GM18907 (cell line): Measurements from ENCODE around the gene SERBP1.
"Not testable (repeated sequence)": the region's sequence is repeated elsewhere in the genome, so short reads cannot be mapped to it uniquely, and the experiment has no call there.

ENCODE experiments used
- ATAC-seq: cut with Tn5 transposase; IDR thresholded peaks from one replicate; pipeline ENCODE4 v1.9.1; 2021; ENCODE audit warnings: mild to moderate bottlenecking, moderate library complexity; ENCODE audit not compliant: unreplicated experiment

Gene SERBP1

DNA sequence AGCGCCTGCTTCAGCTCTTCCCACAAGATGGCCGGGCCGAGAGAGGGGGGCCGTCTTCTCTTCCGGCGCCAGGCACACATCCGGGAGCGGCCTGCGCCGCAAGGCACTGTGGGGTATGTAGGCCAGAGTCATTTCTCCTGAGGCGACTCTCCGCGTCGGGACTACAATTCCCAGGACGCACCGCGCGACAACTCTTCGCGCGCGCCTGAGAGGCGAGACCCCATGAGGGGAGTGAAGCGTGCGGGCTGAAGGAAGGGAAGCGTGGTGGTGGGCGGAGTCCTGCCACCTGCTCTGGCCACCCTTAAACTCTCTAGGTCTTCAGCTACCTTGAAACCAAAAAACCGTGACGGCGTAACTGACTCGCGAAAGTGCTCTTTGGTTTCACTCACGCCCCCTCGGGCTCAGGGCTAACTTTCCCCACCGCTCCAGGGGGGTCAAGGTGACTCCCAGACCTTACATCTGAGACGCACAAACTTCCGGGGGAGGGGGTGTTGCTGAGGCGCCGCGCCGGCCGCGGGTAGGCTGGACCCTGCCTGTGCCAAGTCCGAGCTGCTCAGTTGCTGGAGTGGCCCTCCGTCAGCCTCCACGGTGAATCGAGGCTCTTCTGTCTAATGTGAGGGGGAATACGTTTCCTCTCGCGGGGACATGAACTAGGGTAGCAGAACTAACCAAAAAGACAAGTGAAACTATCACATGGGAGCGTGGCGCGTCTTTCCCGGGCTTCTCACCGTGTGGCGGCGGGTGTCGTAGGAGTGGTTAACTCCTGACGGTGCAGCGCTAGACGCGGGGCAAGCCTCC is at the start of gene SERBP1:
TSS of gene SERBP1 (minus strand) at position 45 of the 798 bp plus-strand sequence. CDS start 102 bp downstream, outside the sequence.
- peak; percentile 92 for ATAC-seq

- no peak for ATAC-seq
These were observed 49.1 kb upstream of the SERBP1 start for GRCh38 chr1:67479146-67479891.

DNA sequence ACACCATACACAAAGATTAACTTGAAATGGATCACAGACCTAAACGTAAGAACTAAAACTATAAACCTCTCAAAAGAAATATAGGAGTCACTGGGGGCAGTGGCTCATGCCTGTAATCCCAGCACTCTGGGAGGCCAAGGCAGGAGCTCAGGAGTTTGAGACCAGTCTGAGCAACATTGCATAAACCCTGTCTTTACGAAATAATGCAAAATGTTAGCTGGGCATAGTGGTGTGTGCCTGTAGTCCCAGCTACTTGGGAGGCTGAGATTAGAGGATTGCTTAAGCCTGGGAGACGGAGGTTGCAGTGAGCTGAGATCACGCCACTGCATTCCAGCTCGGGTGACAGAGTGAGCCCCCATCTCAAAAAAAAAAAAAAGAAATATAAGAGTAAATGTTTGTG is 46.7 kb upstream of the SERBP1 start:
- no peak for ATAC-seq

DNA sequence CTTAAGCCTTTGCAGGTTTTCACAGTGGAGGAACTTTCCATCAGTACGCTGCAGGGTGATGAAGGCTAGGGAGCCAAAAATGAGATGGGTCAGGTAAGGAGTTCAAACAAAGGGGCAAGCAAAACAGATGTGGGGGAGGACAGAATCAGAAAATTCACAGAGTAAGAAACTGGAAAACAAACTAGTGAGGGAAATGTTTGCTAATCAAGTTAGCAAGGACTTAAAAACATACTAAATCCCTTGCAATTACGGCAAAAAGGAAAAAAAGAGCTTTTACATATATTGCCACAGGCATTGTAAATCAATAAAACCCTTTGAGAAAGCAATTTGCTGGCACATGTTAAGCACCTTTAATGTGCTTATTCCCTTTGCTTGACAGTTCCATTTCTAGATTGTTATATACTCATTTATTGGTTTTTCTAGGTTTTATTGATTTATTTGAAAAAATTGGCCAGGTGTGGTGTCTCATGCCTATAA is 45.8 kb upstream of the SERBP1 start:
- ATAC-seq, result no peak

GRCh38 chr1:67472056-67472455 is 41.9 kb upstream of the SERBP1 start:
- no peak for ATAC-seq

GRCh38 chr1:67469431-67469830 is 39.2 kb upstream of the SERBP1 start:
- no peak for ATAC-seq

GRCh38 chr1:67468066-67468718 is 38.0 kb upstream of the SERBP1 start:
- ATAC-seq, result no peak

DNA sequence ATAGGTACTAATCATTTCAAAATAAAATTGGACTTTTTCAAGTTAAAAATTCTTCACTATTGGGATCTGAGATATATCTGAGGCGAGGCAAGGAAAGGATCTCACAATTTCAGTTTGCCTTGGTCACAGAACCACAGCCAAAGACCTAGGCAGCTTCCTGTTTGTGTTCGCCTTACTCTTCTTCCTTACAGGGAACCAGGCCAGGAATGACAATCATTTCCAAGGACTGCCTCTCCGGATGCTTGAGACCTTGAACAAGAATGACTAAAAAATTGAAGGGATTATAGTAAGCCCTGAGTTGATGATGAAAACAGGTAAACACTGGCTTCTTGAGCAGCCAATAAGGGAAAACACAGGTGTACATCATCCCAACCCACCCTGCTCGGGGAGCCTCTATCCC is 35.2 kb upstream of the SERBP1 start:
- ATAC-seq, result no peak

GRCh38 chr1:67464746-67465145 is 34.5 kb upstream of the SERBP1 start:
- no peak for ATAC-seq

- ATAC-seq, result no peak
These were observed 33.9 kb upstream of the SERBP1 start for GRCh38 chr1:67464058-67464457.

GRCh38 chr1:67463298-67463955 is 33.2 kb upstream of the SERBP1 start:
- no peak for ATAC-seq

DNA sequence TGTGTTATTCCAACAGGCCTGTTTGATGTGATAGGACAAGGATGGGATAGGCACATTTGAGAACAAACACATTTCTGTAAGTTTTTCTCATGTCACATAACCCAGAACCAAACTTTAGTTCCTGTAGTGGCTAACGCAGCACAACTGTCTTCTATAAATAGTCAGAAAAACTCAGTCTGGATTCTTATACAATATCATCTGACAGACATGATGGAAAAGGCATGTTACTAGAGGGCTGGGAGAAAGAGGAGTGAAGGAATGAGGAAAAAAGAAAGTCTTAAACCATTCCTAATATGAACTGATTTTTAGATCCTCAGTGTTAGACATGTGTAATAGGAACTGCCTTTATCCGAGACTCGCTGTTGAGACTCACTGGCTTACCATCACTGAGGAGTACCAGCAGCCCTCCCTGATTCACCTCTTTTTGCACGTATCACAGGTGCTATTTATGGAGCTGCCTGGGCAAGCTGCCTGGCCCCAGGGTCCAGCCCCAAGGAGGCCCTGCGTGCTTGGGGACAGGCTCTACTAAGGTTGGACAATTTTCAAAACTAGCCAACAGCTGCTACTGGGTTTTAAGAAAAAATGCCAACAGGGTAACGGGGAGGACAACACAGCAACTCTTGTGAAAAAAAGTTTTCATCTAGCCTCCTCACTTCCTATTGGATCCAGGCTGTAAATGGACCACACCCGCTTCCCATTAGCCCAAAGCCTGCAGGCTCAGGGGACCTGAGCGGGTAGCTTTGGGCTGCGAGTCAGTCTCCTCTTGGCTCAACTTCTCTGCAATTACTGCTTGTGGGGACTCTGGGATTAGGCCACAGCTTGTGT is 30.7 kb upstream of the SERBP1 start:
- ATAC-seq, result no peak

GRCh38 chr1:67459068-67459467 is 28.9 kb upstream of the SERBP1 start:
- no peak for ATAC-seq

DNA sequence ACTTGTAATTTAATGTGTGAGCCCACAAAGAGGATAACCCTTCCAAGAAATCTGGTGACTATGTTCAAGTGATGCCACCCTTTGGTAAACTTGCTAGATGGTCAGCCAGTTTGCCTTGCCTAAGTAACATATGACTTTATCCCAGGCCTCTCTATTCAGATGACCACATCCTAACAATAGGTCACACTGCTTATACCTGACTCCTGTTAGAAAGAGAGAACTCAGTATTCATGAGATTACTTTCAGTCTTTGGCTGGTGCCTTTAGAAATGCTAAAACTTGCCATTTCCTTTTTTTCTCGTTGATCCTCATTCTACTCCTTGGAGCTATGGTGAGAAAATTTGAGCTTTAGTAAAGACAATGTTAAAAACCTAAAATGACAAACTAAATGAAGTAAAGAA is 28.5 kb upstream of the SERBP1 start:
- ATAC-seq, result no peak

DNA sequence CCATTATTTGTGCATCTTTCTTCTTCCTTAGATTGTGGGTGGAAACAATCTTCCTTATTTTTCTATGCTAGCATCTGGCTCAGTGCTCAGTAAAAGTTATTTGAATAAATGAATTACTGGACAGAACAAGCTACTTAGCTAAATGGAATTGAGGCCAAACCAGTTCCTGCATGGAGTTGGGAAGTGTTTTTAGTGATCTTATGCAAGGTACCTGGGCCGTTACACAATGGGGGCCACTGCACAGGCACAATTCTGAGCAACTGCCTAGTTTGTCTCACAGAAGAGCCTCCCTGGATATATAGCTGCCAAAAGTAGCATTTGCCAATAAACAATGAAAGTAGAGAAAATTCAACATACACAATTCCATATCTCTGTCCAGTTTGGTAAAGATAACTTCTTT is 27.0 kb upstream of the SERBP1 start:
- ATAC-seq, result no peak

DNA sequence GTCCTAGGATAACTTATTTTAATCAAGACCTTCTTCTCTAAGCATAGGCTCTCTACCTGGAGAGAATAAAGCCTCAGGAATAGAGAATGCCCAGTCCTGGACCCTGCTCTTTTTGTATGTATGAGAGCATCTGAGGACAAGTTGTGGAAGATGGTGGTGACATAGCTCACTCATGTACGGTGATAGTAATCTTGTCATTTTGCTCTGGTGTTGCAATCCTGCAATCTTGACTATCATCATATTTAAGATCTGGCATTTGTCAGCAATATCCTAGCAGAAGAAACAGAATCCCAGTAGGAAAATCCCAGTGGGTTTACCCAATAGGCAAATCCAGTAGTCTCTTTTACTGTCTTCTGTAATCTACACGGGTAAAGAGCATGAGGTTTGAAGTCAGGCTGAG is 21.6 kb upstream of the SERBP1 start:
- no peak for ATAC-seq

- ATAC-seq, result no peak
These were observed 21.2 kb upstream of the SERBP1 start for GRCh38 chr1:67451356-67451755.

DNA sequence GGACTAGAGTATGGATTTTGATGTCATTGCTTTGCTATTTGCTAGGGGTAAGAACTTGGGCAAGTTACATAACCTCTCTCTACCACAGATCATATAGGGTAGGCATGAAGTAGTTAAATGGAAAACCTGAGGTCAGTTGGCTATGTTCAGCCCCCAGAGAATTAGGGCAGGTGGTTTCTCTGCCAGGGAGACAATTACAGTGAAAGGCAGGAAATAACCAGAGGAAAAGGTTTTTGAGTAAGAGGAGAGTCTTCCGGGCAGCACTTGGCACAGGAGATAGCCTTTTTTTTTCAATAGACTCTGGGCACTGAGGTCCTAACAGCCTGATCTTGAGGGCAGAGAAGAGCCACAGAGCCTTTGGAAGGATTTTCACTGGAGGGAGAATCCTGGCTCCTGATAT is 16.7 kb upstream of the SERBP1 start:
- ATAC-seq, result peak; percentile 64

DNA sequence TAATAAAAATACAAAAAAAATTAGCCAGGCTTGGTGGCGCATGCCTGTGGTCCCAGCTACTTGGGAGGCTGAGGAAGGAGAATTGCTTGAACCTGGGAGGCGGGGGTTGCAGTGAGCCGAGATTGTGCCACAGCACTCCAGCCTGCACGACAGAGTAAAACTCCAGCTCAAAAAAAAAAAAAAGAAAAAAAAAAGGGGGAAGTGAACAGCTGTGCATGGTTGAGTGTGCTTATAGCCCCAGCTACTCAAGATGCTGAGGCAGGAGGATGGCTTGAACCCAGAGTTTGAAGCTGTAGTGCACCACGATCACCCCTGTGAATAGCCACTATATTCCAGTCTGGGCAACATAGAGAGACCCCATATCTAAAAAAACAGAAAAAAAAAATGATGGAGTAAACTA is 15.8 kb upstream of the SERBP1 start:
- ATAC-seq, result not testable (repeated sequence)

DNA sequence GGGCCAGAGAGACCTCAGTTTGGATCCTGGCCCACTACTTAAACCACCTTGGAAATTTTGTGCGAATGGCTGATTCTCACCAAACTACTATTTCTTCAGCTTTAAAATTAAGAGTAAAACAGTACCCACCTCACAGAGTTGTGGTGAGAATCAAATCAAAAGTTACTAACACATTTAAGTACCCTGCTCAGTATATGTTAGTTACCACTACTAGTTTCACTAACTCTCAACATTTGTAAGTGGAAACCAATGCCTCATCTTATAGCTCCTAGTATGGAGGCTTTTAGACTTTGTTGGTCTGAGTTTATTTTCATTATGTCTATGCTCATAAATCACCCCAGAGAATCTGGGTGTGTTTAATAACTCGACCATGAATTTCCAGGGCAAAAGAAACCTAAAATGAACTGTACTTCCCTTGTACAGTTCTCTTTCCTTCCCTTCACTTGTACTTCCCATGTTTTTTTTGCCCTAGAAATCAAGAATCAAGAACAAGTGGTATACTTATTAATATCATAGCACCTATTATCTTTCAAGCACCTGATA is 11.6 kb upstream of the SERBP1 start:
- ATAC-seq, result peak; percentile 24
